Fibroblast of skin of abdomen (primary cell): Measurements from ENCODE around the gene FAM47C. TPM values are rescaled to one million over a fixed set of nuclear protein-coding genes. Genes with fewer than 3 reads are reported as not detected.
"Not testable (repeated sequence)": the region's sequence is repeated elsewhere in the genome, so short reads cannot be mapped to it uniquely, and the experiment has no call there.

Experiments used
- DNase-seq: peaks from one replicate; pipeline ENCODE4 v3.0.0-alpha.2; 2013
- polyA plus RNA-seq, 2 experiments: library from polyadenylated mRNA; unstranded; fragments of 120-200 nt; gene quantifications; one replicate each; pipeline ENCODE4 v1.2.1, GENCODE V29; 2013; ENCODE audit not compliant: insufficient read length in 2 of 2

FAM47C gene
- not detected for polyA plus RNA-seq (2013, experiment 1 of 2; ENCODE audit: insufficient read length)
- not detected for polyA plus RNA-seq (2013, experiment 2 of 2; ENCODE audit: insufficient read length)

GRCh38 chrX:37008182-37008581 is at the start of gene FAM47C:
Gene FAM47C (plus strand): TSS chrX:37008366. CDS start chrX:37008411, 45 bp downstream.
- not testable (repeated sequence) for DNase-seq

- DNase-seq: no peak
These were observed 46.6 kb upstream of the FAM47C start for GRCh38 chrX:36961590-36961989.

DNA sequence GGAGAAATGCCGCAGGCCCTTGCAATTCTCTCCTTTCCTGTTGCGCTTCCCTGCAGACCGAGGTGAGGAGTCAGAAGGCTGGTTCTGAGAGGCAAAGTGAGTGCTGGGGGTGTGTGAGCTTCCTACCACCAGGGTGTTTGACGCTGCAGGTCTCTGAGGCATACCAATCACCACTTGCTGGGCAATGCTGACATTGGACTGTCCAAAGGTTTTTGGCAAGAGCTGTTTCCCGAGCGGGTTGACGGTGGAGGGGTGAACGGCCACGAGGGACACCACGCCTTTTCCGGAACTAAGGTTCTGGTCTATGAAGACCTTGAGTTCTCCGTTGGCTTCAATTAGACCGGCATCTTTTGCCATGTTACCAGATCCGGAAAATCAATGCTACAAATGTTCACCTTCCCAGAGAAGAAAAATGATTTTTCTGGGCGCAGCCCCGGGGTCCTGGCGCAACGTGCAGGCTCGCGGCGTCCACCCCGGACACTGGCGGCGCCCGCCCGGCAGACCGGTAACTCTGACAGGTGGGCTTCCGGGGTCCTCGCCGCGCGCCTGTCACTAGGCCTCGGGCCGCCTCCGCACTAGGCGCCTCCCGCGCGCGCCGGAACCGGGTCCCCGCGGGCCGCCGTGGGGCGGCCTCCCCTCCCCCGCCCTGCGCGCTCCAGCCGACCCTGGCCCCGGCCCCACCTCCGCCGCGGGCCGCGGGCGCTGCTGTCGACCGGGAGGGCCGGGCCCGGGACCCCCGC is 44.9 kb upstream of the FAM47C start:
- no peak for DNase-seq

DNA sequence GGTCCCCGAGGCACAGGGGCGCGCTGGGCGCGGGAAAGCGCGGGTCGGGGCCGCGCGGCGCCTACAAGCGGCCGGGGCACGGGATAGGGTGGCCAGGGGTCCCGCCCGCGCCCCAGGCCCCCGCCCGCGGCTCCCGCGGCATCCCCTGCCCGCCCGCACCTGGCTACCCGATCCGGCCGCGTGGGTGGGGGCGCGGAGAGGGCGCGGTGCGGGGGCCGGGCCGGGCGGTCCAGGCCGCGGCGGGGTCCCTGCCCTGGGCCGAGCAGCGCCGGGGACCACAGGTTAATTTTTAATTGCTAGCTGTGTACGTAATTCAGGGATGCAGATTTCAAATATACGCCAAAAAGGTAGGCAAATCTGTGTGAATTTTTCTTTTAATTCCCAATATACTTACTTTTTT is 44.3 kb upstream of the FAM47C start:
- no peak for DNase-seq

GRCh38 chrX:36973575-36973974 is 34.6 kb upstream of the FAM47C start:
- no peak for DNase-seq

- DNase-seq: no peak
These were observed 33.3 kb upstream of the FAM47C start for GRCh38 chrX:36974911-36975310.

DNA sequence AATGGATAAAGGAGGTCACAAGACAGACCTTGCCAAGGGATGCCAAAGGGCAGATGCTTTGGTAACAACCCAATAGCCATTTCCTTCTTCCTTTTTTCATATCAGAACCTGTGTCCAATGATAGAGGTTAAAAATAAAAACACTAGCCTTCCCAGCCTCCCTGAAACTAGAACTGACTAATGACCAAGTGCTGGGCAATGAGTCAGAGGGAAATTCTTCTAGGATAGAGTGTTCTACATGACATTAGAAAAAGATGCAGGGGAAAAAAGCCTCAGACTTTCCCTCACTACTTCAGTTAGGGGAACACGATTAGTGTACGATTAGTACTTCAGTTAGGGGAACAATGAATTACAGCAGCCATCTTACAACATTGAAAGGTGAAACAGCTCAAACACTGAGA is 29.3 kb upstream of the FAM47C start:
- peak; percentile 19 for DNase-seq

GRCh38 chrX:36983831-36984230 is 24.3 kb upstream of the FAM47C start:
- no peak for DNase-seq

DNA sequence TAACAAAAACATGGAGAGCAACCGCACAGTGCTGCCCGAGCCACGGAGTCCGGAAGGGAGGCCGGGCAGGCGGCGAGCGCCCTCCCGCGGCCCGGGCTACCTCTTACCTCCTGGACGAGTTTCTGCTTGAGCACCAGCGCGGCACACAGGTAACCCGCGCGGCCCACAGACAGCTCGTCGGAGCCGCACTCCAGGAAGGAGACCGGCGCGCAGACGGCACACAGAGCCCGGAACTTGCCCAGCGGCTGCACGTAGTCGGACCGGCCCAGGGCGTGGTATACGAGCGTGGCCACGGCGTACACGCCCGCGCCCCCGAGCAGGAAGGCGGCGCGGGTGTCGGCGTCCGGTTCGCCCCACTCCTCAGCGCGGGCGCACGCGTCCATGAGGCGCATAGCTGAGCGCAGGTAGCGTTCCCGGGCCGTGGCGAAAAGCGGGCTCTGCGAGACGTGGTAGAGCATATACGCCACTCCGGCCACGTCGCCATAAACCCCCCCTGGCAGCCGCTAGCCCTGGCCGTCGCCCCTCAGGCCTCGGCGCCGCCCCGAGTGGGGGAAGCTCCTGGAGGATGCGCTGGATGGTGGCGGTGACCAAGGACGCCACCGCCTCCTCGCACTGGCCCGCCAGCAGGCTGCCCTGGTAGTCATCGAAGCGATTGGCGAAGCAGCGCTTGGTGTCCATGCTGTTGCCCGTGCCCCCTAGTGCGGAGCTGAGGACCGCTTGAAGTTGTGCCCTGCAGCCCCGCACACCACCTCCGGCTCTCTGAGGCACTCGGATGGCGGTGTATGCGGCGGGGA is 22.6 kb upstream of the FAM47C start:
- peak; percentile 2 for DNase-seq

- DNase-seq: no peak
These were observed 21.9 kb upstream of the FAM47C start for GRCh38 chrX:36986231-36986630.

GRCh38 chrX:36987212-36987611 is 21.0 kb upstream of the FAM47C start:
- not testable (repeated sequence) for DNase-seq

DNA sequence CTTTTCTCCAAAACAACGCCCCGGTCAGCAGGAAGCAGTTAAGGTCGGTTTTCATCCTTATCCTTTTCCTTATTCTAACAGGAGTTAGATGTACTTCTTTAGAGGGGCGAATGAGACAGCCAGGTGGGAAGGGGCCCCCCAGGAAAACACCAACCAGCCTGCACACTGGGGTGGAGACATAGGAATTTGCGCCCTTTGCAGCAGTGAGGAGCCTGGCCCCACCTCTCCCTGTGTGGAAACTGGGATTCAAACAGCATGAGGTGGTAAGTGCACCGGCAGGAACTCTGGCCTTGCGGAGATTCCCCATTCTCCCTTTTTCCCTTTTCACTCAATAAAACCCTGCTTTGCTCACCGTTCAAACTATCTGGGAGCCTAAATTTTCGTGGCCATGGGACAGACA is 8.0 kb upstream of the FAM47C start:
- DNase-seq: no peak

DNA sequence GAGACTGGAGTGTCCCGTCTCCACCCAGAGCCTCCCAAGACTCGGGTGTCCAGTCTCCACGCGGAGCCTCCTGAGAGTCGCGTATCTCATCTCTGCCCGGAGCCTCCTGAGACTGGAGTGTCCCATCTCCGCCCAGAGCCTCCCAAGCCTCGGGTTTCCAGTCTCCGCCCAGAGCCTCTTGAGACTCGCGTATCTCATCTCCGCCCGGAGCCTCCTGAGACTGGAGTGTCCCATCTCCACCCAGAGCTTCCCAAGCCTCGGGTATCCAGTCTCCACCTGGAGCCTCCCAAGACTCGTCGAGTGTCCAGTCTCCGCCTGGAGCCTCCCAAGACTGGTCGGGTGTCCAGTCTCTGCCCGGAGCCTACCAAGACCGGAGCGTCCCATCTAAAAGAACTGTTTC is 2.3 kb downstream of the FAM47C start:
- no peak for DNase-seq

GRCh38 chrX:37034260-37034659 is 26.1 kb downstream of the FAM47C start:
- DNase-seq: not testable (repeated sequence)

DNA sequence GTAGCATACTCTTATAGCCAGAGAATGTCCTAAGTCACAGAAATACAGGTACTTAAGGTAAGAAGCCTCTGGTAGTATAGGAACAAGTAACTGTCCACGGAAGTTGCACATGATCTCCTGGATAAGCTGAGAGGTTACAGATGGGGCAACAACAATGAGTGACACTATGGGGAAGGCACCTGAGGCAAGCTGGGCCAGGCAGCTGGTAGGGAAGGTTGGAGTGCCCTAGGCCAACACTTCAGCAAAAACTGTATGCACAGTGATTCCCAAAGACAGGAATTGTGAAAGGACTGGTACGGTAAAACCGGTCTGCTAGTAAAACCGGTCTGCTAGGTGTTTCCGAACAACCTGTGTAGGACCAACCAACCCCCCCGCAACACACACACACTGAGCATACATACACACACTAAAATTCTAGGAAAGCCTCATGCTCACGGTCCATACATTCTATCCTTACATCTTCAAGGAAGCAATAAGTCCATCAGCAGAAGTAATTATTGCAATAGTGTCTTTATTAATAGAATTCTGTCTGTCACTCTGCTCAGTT is 28.6 kb downstream of the FAM47C start:
- not testable (repeated sequence) for DNase-seq

DNA sequence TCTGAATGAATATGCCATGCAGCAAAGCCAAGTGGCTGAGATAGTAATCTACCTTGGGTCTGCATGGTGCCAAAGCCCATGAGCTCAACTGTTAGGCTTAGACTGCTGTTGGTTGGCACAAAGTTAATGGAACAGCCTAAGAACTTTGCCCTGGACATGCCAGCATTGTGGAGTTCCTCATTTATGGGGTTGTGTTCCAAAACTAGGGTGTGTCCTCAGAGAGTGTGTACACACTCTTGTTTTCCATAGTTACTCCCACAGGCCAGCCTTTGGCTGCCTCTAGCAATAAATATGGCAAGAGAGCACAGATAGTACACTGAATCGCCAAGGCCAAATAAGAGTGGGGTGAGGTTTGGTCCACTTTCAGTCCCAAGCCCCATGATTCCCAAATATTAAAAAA is 30.6 kb downstream of the FAM47C start:
- not testable (repeated sequence) for DNase-seq

DNA sequence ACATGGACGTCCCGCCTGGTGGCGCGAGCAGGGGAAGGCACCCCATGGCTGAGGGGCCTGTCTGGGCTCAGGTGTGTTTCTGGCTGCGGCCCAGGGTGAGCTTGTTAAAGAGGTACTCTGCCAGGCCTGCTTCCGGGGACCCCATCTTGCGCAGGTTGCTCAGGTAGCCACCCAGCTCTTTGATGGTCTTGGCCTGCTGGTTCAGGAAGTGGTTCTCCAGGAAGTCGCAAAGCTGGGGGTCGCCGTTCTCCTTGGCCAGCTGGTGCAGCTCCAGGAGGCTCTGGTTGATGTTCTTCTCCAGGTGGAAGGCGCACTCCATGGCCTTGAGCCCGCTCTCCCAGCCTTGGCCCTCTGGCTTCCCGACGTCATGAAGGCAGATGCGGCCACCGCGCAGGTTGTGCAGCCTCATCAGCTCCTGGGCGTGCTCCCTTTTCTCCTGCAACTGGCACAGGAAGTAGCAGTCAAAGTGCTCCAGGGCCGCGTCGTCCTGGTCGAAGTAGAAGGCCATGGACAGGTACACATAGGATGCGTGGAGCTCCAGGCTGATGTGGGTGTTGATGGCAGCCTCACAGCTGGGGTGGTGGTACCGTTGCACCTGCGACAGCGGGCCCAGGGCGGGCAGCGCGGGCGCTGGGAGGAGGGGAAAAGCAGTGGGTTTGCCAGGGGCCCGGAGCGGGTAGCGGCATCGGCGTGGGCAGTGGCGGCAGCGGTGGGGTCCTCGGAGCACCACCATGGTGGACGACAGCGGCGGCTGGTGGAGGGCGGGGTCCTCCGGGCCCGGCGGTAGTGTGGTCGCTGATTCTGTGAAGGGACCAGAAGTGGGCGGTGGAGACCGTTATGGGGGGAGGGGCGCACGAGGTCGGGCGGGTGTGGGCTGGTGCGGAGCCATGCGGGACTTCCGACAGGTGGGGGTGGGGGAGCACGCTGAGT is 35.1 kb downstream of the FAM47C start:
- not testable (repeated sequence) for DNase-seq

DNA sequence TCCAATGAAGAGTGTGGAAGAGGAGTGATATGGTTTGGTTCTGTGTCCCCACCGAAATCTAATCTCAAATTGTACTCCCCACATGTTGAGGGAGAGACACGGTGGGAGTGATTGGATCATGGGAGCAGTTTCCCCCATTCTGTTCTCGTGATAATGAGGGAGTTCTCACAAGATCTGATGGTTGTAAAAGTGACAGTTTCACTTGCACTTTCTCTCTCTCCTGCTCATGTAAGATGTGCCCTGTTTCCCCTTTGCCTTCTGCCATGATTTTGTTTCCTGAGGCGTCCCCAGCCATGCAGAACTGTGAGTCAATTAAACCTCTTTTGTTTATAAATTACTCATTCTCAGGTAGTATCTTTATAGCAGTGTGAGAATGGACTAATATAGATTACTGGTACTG is 39.6 kb downstream of the FAM47C start:
- DNase-seq: no peak

DNA sequence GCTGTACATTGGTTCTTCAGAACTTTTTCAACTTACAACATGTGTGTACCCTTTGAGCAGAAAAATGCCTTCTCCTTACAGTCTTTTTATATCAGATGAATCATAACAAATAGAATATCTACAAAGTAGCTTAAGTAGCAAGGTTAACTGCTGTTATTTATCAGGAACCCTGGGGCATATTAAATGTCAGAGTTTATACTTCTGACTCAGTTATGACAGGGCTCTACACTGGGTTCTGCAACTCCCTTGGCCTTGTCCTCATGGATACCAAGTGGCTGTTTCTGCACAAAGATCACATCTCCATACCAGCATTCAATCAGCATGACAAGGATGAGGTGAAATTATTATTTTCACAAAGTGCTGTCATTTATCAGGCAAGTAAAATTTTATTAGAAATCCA is 49.4 kb downstream of the FAM47C start:
- DNase-seq: not testable (repeated sequence)

GRCh38 chrX:37060999-37061398 is 52.8 kb downstream of the FAM47C start:
- DNase-seq: peak; percentile 11
